ENCODE results near the gene GYS1.

- TF ChIP-seq, protein P1, sequence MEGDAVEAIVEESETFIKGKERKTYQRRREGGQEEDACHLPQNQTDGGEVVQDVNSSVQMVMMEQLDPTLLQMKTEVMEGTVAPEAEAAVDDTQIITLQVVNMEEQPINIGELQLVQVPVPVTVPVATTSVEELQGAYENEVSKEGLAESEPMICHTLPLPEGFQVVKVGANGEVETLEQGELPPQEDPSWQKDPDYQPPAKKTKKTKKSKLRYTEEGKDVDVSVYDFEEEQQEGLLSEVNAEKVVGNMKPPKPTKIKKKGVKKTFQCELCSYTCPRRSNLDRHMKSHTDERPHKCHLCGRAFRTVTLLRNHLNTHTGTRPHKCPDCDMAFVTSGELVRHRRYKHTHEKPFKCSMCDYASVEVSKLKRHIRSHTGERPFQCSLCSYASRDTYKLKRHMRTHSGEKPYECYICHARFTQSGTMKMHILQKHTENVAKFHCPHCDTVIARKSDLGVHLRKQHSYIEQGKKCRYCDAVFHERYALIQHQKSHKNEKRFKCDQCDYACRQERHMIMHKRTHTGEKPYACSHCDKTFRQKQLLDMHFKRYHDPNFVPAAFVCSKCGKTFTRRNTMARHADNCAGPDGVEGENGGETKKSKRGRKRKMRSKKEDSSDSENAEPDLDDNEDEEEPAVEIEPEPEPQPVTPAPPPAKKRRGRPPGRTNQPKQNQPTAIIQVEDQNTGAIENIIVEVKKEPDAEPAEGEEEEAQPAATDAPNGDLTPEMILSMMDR (IDR thresholded peaks at IDR 0.05), result no peak
- no peak for TF ChIP-seq POLR2A (IDR thresholded peaks at IDR 0.05)
These were observed 22.9 kb downstream of the GYS1 start for GRCh38 chr19:48970139-48970766.
